Measurements from ENCODE around the gene OPTN. TPM values are rescaled to one million over a fixed set of nuclear protein-coding genes. Genes with fewer than 3 reads are reported as not detected.
"Not testable (repeated sequence)": the region's sequence is repeated elsewhere in the genome, so short reads cannot be mapped to it uniquely, and the experiment has no call there.

Gene OPTN
- total RNA-seq (2021) = 13.5 and 16.6 TPM in 2 replicates
- percentile 49 among the genes with signal in this experiment for Bru-seq, nascent RNA
- BruChase-seq, experiment 1, labeled RNA remaining after a 2-hour chase = percentile 49 among the genes with signal in this experiment
- BruChase-seq, experiment 2, labeled RNA remaining after a 6-hour chase = percentile 54 among the genes with signal in this experiment
- long read RNA-seq, transcript OPTN-205 (14 exons, 3,321 nt) = major isoform, 20 of 77 reads
- long read RNA-seq, partial matches to known transcripts = 36 of 77 reads
- long read RNA-seq, other reads (novel, unspliced or antisense) = 12 of 77 reads

GRCh38 chr10:13099666-13100348 lies at the start of gene OPTN:
TSS of gene OPTN (plus strand) at chr10:13100163. CDS start at chr10:13109123, 8,960 bp downstream.
- intact Hi-C loops (cut with micrococcal nuclease; ENCODE audit: unreplicated experiment) = loop anchor here (5.0 kb wide), 1 partner anchor 62 kb away; the partner anchor contains the start of gene MCM10
- Histone ChIP-seq H3K4me3 (ENCODE audit: low read depth, low read length, poor library complexity, severe bottlenecking) (peak within 1 kb of the TSS; percentile 78), H3K27me3 (replicated peaks; ENCODE audit: insufficient read depth, low read depth, low read length, poor library complexity) (no peaks in the 10 kb centered on the region), H3K27ac (ENCODE audit: low read depth, low read length, poor library complexity, severe bottlenecking) (no peak within 1 kb of the TSS), H3K36me3 (ENCODE audit: insufficient read depth, low read length, poor library complexity, severe bottlenecking) (no peaks in the 10 kb centered on the region), H3K9me3 (ENCODE audit: low read depth, low read length, poor library complexity, severe bottlenecking) (no peaks in the 10 kb centered on the region), H3K4me1 (ENCODE audit: insufficient read depth, low read length, poor library complexity, severe bottlenecking) (peaks cover 6% of the 10 kb centered on the region)
- DNase-seq (ENCODE audit: low spot score) = peak; percentile 87
- peak; percentile 76 for TF ChIP-seq CTCF (conservative IDR thresholded peaks at IDR 0.05; ENCODE audit: low read depth, low read length)
- no peak for TF ChIP-seq EZH2 (IDR thresholded peaks at IDR 0.05; ENCODE audit: borderline replicate concordance, low read depth, low read length, poor library complexity, severe bottlenecking)
- BruUV-seq (replicated peaks) = no TSS peak
- ChIA-PET POLR2A (ENCODE audit: low non-redundant PET) (no interaction called here), CTCF (interaction anchor here (0.6 to 1.0 kb wide), 5 partner anchors 10 to 833 kb away, joined by 3 to 5 read pairs (median 5); no protein-coding TSS in a partner anchor)

GRCh38 chr10:13051126-13051694 lies 48.8 kb upstream of the OPTN start:
- TF ChIP-seq EZH2 (IDR thresholded peaks at IDR 0.05; ENCODE audit: borderline replicate concordance, low read depth, low read length, poor library complexity, severe bottlenecking) (no peak), CTCF (conservative IDR thresholded peaks at IDR 0.05; ENCODE audit: low read depth, low read length) (no peak)

GRCh38 chr10:13053208-13053607 lies 46.8 kb upstream of the OPTN start:
- H3K36me3 ChIP-seq (ENCODE audit: insufficient read depth, low read length, poor library complexity, severe bottlenecking); H3K27me3 ChIP-seq (replicated peaks; ENCODE audit: insufficient read depth, low read depth, low read length, poor library complexity); intact Hi-C loops (cut with micrococcal nuclease; ENCODE audit: unreplicated experiment); H3K9me3 ChIP-seq (ENCODE audit: low read depth, low read length, poor library complexity, severe bottlenecking); H3K4me3 ChIP-seq (ENCODE audit: low read depth, low read length, poor library complexity, severe bottlenecking); DNase-seq (ENCODE audit: low spot score); H3K27ac ChIP-seq (ENCODE audit: low read depth, low read length, poor library complexity, severe bottlenecking); BruUV-seq (replicated peaks); CTCF ChIA-PET; POLR2A ChIA-PET (ENCODE audit: low non-redundant PET); H3K4me1 ChIP-seq (ENCODE audit: insufficient read depth, low read length, poor library complexity, severe bottlenecking): not testable (repeated sequence)

More at GRCh38 chr10:13051126-13051694, 48.8 kb upstream of the OPTN start:
- intact Hi-C loops (cut with micrococcal nuclease; ENCODE audit: unreplicated experiment) = no loop called here
- BruUV-seq (replicated peaks) = no TSS peak
- Histone ChIP-seq H3K36me3 (ENCODE audit: insufficient read depth, low read length, poor library complexity, severe bottlenecking) (no peaks in the 10 kb centered on the region), H3K27ac (ENCODE audit: low read depth, low read length, poor library complexity, severe bottlenecking) (no peak overlapping the region), H3K4me3 (ENCODE audit: low read depth, low read length, poor library complexity, severe bottlenecking) (no peak overlapping the region), H3K27me3 (replicated peaks; ENCODE audit: insufficient read depth, low read depth, low read length, poor library complexity) (no peaks in the 10 kb centered on the region), H3K4me1 (ENCODE audit: insufficient read depth, low read length, poor library complexity, severe bottlenecking) (no peaks in the 10 kb centered on the region), H3K9me3 (ENCODE audit: low read depth, low read length, poor library complexity, severe bottlenecking) (no peaks in the 10 kb centered on the region)
- no peak for DNase-seq (ENCODE audit: low spot score)
- POLR2A ChIA-PET (ENCODE audit: low non-redundant PET) = no interaction called here
- CTCF ChIA-PET = no interaction called here

Measured in A673 (cell line).